Measurements from ENCODE around the gene HAAO.

DNA sequence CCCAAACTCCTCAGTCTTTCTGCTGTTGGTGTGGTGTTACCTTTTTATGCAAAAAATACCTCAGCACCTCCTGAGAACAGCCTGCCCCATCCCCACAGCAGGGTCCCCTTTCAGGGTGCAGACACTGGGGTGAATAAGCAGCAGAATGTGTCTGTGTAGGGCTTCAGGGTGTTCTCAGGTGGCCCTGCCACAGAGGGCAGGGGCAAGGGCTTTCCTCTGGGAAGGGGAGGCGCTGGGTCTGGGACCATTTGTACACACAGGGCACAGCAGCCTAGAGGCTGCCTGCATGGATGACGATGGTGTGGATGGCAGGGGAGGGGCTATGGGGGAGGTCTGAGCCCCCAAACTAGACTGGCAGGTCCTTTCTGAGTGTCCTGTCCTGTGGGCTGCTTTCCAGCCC lies 2.6 kb downstream of the HAAO start:
- TF ChIP-seq, protein P1, sequence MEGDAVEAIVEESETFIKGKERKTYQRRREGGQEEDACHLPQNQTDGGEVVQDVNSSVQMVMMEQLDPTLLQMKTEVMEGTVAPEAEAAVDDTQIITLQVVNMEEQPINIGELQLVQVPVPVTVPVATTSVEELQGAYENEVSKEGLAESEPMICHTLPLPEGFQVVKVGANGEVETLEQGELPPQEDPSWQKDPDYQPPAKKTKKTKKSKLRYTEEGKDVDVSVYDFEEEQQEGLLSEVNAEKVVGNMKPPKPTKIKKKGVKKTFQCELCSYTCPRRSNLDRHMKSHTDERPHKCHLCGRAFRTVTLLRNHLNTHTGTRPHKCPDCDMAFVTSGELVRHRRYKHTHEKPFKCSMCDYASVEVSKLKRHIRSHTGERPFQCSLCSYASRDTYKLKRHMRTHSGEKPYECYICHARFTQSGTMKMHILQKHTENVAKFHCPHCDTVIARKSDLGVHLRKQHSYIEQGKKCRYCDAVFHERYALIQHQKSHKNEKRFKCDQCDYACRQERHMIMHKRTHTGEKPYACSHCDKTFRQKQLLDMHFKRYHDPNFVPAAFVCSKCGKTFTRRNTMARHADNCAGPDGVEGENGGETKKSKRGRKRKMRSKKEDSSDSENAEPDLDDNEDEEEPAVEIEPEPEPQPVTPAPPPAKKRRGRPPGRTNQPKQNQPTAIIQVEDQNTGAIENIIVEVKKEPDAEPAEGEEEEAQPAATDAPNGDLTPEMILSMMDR (IDR thresholded peaks at IDR 0.05), result no peak
- no peak for TF ChIP-seq ZFX (IDR thresholded peaks at IDR 0.05; ENCODE audit: borderline replicate concordance)
